Measurements from ENCODE around the gene PURB.

PURB gene

DNA sequence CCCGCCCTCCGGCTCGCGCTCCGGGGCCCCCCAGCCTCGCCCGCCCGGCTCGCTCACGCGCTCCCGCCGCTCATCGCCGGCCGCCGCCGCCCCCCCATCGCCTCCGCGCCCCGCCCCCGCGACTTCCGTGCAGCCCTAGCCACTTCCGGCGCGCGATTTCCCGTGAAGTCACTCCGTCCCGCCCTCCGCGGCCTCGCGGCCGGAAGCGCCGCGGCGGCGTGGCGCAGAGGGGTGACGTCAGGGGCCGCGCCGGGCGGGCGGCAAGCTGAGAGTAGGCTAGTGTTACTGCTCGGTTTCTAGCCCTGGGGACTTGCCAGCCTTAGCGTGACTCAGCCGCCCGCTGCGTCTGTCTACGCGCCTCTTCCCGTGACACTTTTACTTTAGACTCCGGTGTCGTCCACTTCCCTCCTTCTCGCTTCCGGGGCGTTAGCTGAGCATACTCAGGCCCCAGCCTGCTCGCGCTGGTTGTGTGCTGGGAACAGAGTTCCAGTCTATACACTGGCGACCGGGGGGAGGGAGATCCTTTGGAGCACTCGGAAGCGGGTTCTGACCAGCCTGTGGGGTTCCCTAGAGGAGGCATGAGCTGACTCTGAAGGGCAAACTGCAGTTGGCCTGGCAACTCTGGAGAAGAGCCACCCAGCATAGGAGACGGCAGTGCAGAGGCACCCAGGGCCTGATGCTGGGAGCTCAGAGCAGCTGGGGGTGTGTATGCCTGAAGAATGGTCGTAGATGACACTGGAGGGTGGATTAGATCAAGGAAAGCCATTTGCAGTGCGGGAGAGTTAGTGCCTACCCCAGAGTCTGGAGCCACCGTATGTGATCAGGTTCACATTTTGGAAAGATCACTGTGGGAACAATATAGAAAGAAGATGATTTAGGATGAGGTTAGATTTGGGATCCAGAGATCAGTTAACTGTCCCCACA lies at the start of gene PURB:
Gene PURB (minus strand): TSS at position 137 of the 924 bp plus-strand sequence. CDS start 182 bp downstream, outside the sequence.
- DNase-seq = peak; percentile 98

DNA sequence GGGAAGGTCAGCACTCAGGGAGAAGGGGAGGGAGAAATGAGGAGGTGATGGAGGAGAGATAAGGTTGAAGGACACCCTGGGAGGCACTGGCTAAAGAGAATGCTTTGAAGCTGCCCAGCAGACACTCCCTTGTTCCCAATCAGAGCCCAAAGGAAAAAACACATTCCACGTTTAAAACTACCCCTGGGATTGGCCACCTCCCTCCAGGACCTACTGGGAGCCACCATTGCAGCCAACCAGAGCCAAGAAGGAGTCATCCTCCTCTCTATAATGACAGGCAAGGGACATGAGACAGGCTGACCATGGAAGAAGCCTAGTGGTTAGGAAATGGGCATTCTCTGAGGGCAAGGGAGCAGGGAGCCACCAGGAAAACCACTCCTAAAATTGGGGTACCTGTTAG lies 49.7 kb upstream of the PURB start:
- DNase-seq = no peak

DNA sequence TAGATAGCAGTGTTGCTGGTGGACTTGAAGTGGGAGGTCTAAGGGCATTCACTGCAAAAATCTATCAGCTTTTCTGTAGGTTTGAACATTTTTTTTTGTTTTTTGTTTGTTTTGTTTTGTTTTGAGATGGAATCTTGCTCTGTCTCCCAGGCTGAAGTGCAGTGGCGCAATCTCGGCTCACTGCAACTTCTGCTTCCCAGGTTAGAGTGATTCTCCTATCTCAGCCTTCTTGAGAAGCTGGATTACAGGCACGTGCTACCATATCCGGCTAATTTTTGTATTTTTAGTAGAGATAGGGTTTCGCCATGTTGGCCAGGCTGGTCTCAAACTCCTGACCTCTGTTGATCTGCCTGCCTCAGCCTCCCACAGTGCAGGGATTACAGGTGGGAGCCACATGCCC lies 49.2 kb upstream of the PURB start:
- DNase-seq = peak; percentile 20

DNA sequence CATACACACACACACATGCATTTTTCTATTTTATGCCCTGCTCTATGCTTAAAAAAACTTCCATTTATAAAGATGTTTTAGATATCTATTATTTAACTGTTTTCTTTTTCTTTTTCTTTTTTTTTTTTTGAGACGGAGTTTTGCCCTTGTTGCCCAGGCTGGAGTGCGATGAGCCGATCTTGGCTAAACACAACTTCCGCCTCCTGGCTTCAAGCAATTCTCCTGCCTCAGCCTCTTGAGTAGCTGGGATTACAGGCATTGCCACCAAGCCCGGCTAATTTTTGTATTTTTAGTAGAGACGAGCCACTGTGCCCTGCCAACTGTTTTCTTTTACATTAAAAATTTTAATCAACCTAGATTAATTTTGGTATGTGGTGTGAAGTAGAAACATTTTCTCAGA lies 45.6 kb upstream of the PURB start:
- no peak for DNase-seq

DNA sequence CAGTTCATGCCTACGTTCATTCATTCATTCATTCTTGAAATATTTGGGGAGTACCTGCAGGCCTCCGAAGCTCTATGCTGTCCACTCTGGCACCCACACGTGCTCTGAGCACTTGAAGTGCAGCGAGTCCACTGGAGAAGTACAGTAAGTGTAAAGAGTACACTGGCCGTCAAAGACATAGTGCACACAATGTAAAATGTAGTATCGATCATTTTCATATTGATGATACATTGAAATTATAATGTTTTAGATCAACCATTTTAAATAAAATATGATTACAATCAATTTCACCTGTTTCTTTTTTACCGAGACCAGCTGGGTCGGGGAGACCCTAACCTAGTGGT lies 37.0 kb upstream of the PURB start:
- DNase-seq = no peak

DNA sequence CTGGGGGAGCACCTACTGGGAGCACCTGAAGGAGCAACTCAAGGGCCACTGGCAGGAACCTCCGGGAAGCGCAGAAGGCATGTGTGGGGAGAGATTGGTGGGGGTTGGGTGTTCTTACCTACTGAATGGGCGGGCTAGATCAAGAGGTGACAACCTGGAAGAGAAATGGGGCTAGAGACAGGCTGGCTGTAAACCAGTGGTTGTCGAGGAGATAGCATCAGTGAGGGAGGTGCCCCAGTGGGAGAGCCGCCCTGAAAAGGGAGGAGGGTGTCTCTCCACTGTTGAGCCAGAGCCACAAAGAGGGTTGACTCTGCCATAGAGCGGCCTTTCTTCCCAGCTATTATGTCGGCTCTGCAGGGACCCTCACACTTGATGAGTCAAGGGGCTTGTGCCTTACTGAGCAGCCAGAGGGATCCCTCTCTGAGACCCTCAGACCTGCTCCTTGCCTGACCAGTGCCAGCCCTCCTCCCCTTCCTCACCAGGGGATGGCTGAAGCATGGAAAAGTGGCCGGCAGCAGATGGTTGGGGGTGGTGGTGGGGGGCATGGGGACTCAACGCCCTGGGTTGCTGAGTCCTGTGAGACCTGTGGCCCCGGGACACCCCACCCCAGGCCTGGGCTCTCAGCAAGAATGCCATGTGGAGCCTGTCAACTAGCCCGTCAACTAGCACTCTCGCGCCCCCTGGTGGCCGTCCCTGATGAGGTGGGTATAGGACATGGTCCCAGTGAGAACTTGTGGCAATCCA lies 36.4 kb upstream of the PURB start:
- DNase-seq = peak; percentile 100

DNA sequence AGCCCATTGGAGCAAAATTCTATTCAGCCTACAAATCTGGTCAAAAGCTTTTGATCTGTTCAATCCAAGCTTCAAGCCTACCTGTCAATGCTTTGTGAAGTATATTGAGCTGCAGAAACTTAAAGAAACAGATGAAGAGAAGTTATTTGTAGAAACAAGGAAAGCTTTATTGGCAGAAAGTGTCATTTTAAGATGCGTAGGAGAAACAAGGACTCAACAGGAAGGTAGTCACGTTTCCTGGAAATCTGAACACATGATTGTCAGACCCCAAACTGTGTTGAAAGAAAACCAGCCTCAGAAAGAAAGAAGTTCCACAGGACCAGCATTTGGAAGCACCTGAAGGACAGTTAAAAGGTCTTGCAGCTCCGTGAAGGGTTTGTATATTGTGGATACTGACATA lies 34.8 kb upstream of the PURB start:
- DNase-seq = no peak

DNA sequence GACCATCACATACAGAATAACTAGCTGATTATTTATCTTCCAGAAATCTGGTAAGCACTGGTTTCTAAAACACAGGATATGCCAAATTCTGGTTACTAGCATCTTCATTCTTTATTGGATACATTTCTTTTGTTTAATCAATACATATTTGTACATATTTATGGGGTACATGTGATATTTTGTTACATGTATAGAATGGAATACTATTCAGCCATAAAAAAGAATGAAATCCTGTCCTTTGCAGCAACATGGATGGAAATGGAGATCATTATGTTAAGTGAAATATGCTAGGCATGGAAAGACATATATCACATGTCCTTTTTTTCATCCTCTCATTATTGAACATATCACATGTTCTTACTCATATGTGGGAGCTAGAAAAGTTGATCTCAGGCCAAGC lies 32.7 kb upstream of the PURB start:
- DNase-seq = no peak

DNA sequence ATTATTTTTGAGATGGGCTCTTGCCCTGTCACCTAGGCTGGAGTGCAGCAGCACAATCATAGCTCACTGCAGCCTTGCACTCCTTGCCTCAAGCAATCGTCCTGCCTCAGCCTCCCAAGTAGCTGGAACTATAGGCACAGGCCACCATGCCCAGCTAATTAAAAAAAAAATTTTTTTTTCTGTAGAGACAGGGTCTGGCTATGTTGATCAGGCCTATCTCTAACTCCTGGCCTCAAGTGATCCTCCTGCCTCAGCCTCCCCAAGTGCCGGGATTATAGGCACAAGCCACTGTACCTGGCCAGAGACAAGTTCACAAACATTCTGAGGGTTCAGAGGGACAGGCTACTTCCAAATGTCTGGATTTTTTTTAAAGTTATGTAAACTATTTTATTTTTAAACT lies 32.1 kb upstream of the PURB start:
- no peak for DNase-seq

DNA sequence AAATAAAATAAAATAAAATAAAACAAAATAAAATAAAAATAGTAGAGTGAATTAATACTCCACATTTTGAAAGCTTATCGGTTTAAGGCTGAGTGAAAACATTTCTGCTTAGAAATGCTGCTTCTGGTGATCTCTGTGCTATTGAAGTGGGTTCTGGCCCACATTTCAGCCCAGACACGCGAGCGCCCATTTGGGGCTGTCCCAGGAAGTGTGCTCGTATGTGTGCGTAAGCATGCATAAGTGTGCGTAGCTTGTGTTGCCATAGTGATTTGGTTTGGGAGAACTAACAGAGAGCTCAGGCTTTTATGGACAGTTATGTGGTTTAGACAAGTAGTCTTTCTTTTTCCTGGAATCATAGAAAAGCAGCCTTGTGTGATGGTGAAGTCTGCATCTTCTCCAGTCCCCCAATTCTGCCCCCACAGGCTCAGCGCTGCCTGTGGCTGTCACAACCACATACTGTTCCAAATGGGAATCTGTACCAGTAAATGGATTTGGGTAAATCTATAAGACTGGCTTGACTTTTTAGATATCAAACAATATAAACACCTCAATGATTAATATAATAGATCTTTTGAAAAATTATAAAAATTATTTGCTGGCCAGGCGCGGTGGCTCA lies 29.8 kb upstream of the PURB start:
- peak; percentile 76 for DNase-seq

DNA sequence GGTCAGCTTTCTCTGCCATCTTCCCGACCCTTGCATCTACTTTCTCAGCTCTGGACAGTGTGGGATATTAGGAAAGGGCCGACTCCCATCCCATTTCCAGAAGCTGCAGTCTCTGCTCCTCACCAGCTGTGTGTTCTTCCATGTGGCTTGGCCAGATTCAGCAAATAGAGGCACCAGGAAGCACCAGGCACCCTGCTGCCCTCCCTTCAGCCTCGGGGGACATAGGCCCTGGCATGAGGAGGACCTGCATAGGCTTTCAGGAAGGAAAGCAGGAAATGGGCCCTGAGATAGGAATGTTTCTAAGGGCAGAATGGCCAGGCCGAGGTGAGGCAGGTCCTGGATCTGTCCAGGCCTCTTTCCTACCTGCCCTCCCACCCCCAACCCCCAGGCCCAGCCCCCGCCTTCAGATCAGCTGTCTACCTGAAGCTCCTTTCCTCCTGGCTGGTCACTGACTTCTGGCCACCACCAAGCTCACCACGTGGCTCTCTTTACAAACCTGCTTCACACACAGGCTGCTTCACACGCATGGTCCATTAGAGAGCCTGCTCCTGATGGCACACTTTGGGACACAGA lies 27.5 kb upstream of the PURB start:
- DNase-seq = no peak

DNA sequence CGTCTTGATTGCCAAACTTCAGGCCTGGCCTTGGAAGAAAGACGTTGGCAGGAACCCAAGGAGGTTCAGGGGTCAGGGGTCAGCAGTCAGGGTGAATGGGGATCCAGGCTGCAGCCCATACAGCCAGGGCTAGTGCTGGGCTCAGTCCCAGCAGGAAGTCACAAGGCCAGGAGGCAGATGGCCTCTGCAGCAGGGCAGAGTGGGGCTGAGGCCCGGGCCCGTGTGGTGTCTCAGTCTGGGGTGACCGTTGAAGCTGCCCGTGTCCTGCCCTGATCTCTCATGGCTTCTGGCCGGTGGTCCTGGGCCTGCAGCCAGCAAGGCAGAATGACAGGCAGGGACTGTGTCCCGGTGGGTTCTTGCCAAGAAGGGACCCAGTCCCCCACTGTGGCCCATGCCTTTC lies 26.6 kb upstream of the PURB start:
- DNase-seq = no peak

DNA sequence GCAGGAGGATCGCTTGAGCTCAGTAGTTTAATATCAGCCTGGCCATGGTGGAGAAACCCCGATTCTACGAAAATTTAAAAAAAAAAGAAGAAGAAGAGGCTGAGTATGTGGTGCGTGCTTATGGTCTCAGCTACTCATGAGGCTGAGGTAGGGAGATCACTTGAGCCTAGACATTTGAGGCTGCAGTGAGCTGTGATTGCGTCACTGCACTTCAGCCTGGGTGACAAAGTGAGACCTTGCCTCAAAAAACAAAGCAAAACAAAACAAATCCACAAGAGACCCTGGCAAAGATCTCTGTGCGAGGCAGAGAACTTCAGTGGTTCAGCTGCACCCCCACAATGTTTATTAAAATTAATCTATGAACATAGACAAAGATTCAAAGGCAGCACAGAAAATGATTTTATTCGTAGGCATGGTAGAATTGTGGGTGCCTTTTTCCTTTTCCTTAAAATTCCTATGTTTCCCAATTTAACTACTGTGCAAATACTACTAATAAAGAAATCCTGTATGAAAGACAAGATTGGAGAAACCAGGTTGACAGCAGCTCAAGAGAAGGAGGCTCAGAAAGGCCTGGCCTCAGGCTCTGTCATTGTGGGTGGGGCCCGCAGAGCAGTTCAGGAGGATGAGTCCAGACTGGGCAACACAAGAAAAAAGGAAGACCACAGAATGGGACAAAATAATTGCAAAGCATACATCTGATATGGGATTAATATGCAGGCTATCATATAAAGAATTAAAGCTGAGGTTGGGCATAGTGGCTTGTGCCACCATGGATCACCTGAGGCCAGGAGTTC lies 24.5 kb upstream of the PURB start:
- no peak for DNase-seq

DNA sequence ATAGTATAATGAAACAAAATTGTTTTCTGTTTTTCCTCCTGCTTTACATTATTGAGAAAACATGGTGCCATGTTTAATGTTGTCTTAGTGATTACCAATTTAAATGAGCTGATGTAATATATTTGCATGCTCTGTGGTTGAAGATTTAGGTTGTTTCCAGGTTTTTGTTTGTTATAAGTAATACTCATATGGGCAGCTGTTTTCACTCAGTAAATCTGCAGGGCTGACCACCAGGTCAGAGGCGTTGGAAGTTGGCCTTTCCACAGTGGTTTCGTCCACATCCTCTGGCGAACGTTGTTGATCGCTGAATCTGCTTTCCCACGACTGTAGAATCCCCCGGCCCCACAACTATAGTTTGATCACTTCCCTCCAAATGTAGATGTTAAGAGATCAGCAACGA lies 21.6 kb upstream of the PURB start:
- no peak for DNase-seq

DNA sequence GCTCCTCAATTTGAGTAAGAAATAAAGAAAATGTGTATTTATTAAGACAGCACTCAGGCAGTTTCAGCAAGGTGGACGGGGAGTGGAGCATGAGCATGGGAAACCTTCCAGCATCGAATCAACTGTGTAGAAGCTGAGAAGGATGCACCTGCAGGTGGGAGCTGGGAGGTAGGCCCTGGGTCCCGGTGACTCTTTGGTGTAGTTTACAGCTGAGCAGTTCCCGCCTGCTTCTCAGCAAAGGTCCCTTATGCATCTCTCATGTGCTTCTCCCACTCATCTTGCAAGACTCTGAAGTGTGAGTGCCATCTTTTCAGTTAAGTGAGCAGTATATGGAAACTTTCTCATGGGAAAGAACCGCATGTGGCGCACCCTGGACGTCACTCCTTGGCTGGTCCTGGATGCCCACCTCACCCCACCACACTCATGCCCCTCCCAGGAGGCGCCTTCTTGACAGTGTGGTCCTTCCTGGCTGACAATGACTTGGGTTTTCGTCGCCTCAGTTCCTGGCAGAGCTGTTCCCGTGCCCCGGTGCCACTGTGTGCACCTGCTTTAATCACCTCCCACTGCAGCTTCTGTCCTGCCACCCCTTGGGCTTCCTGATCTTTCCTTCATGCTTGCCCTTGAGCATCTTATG lies 19.8 kb upstream of the PURB start:
- DNase-seq = no peak

DNA sequence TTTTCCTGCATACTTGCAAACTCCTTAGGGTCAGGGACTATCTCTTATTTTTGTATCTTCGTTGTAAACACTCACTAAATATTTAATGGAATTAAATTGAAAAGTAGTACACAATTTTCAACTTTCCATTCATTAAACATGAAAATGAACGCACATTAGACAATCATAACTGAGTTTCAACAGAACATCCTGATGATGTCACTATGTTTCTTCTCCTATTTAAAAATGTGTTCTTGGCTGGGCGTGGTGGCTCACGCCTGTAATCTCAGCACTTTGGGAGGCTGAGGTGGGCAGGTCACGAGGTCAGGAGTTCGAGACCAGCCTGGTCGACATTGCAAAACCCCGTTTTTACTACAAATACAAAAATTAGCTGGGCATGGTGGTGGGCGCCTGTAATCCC lies 14.1 kb upstream of the PURB start:
- no peak for DNase-seq

DNA sequence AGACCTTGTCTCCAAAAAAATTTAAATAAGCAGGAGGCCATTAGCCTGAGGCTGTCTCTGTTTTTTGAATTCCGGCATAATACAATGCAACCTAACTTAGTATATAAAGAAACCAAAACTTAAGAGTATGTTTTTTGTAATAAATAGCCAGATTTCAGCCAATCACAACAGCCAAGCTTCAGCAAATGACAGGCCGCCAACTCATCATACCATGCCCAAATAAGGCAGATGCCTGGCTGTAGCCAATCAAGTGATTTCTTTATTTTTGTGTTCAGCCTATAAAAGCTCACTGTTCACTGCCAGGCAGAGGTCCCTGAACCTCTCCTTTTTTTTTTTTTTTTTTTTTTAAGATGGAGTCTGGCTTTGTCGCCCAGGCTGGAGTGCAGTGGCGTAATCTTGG lies 12.7 kb upstream of the PURB start:
- DNase-seq = no peak

DNA sequence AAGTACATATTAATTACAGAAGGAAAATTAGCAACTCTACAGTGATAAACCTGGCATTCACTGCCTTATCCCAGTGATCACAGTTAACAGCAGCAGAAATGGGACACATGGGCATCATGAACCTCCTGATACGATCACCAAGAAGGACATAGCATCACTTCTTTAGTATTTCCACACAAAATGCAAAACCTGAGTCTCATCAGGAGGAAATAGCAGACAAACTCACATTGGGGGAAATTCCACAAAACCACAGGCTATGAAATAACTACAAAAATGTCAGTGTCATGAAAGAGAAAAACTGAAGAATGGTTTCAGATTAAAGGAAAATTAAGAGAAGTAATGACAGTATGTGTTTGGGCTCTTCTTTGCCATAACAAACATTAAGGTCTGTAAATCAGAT lies 12.0 kb upstream of the PURB start:
- DNase-seq = no peak

DNA sequence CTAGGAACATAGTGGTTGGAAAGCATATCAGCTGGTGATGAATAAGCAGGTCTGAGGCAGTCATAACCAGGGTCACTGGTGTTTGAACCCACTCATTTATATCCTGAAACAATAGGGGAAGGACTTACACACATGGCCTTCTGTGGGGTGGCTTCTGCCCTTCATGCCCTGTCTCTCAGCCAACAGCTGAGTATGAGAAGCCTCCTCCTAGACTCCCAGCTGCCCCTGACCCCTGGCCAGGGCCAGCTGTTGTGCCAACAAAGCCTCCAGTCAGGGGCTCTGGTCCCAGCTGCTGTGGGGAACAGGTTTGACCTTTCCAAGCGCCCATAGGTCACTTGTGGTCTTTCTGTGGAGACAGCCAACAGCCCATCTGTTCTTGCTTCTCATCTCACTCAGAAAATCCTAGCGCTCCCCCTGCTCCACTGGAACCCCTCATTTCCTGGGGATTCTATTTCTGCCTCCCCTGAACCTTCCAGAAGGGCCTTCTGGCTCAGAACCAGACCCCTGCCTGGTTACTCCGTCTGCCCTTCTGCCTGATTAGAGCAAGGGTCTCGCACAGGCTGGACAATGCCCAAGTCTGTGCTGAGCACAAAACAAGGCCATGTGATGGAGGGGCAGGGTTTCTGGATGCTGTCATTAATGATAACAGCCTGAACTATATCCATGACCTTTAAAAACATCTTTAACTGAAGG lies 9.7 kb upstream of the PURB start:
- no peak for DNase-seq

DNA sequence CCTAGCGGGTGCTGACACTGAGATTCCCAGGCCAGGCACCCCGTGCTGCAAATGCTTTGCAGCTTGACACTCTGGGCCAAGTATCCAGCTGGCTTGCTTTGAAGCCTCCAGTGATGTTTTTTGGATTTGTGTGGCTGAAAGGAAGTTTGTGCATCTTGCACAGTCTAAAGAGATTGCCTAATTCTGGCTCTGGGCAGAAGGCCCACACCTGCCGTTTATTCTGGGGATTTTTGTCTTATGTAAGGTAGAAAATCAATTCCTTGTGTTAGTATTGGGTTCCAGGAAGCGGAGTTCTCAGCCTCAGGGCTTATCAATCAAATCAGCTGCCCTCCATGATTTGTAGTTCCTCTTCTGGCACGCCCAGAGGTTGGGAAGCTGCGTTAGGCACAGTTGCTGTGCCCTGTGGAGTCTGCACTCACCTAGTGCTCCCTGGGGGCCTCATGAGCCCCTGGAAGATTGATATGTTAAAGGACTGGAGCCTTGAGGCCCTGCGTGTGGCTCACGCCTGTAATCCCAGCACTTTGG lies 8.4 kb upstream of the PURB start:
- no peak for DNase-seq

DNA sequence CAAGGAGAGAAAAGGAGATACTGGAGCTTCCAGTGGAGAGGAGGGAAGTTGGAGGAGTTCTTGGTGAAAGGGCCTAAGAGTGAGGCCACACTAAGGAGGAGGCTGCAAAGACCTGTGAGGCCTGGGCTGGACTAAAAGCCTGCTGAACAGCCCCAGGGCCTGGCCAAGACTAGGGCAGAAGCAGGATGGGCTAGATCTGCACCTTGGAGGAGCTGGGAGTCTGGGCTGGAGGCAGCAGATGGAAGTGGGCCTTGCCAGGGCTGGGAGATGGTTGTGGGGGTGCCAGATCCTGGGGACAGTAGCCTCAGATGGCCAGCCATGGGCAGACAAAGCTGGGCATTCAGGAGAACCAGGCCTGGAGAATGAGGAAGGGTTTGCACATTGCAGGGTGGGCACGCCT lies 6.5 kb upstream of the PURB start:
- DNase-seq = peak; percentile 52
